SK-N-SH (cell line): ENCODE data around the gene NOP9. TPM values are rescaled to one million over a fixed set of nuclear protein-coding genes. Genes with fewer than 3 reads are reported as not detected.

Experiments used
- CTCF ChIA-PET: fragments of 300-600, 350-600 bp; formaldehyde crosslinking; extraction: SDS; loops from one replicate; lab custom pipeline; 2021; lab: Yijun Ruan, JAX
- POLR2A ChIA-PET: fragments of 350-600 bp; sonication (Branson Sonifier 250); formaldehyde crosslinking; extraction: SDS; loops from one replicate; lab custom pipeline; 2020; ENCODE audit warnings: antibody characterized with exemption, inconsistent platforms; lab: Yijun Ruan, JAX
- DNase-seq: peaks from one replicate; pipeline ENCODE4 v3.0.0; 2012
- H2AFZ ChIP-seq: fragments of 200-600 bp; sonication (generic); 2 replicates; pipeline ENCODE4 v1.8.1; 2016; ENCODE audit warnings: antibody characterized with exemption, mild to moderate bottlenecking, low read depth
- H3F3A ChIP-seq: fragments of 200-600 bp; sonication (generic); replicated peaks from 2 replicates; pipeline ENCODE3; 2016; ENCODE audit warnings: antibody characterized with exemption, mild to moderate bottlenecking; ENCODE audit not compliant: insufficient read depth
- H3K27ac ChIP-seq, 2 experiments: fragments of 200-500 bp in 1 of 2; fragments of 200-600 bp in 1 of 2; sonication (Bioruptor generic) in 1 of 2; sonication (generic), shearing (Covaris generic) in 1 of 2; 2 replicates each; pipeline versions ENCODE4 v1.5.1 to v1.6.1; 2014 to 2016; ENCODE audit warnings: low read depth in 2 of 2, inconsistent platforms in 1 of 2, low read length in 1 of 2, mild to moderate bottlenecking in 1 of 2, mixed read lengths in 1 of 2
- H3K27me3 ChIP-seq: fragments of 200-600 bp; sonication (generic), shearing (Covaris generic); 2 replicates; pipeline ENCODE4 v1.6.1; 2016; ENCODE audit warnings: mixed run types; ENCODE audit not compliant: insufficient read depth
- H3K36me3 ChIP-seq, 2 experiments: fragments of 200-500 bp in 1 of 2; fragments of 200-600 bp in 1 of 2; sonication (Bioruptor generic) in 1 of 2; sonication (generic) in 1 of 2; replicated peaks in 1 of 2; 2 replicates each; pipeline versions ENCODE3 to v1.5.1; 2014 to 2016; ENCODE audit warnings: low read length in 1 of 2, mild to moderate bottlenecking in 1 of 2; ENCODE audit not compliant: insufficient read depth in 2 of 2, control insufficient read depth in 1 of 2
- H3K4me1 ChIP-seq, 2 experiments: fragments of 200-500 bp in 1 of 2; fragments of 200-600 bp in 1 of 2; sonication (Bioruptor generic) in 1 of 2; sonication (generic), shearing (Covaris generic) in 1 of 2; 2 replicates each; pipeline versions ENCODE4 v1.5.1 to v1.6.1; 2014 to 2016; ENCODE audit warnings: low read depth in 1 of 2, low read length in 1 of 2, mixed run types in 1 of 2; ENCODE audit not compliant: insufficient read depth in 2 of 2, control insufficient read depth in 1 of 2
- H3K4me2 ChIP-seq: fragments of 200-600 bp; sonication (generic), shearing (Covaris generic); 2 replicates; pipeline ENCODE4 v1.6.1; 2017; ENCODE audit warnings: mixed run types
- H3K4me3 ChIP-seq, 2 experiments: fragments of 200-500 bp in 1 of 2; fragments of 200-600 bp in 1 of 2; sonication (Bioruptor generic) in 1 of 2; sonication (generic), shearing (Covaris generic) in 1 of 2; 2 replicates each; pipeline versions ENCODE4 v1.5.1 to v1.8.1; 2014 to 2016; ENCODE audit warnings: low read depth in 2 of 2, inconsistent platforms in 1 of 2, low read length in 1 of 2, mild to moderate bottlenecking in 1 of 2, mixed read lengths in 1 of 2, moderate library complexity in 1 of 2
- H3K79me2 ChIP-seq: fragments of 200-600 bp; sonication (generic); 2 replicates; pipeline ENCODE4 v1.8.1; 2017; ENCODE audit warnings: mild to moderate bottlenecking; ENCODE audit not compliant: insufficient read depth
- H3K9ac ChIP-seq: fragments of 200-600 bp; sonication (generic); 2 replicates; pipeline ENCODE4 v1.6.1; 2017; ENCODE audit warnings: mixed run types
- H3K9me2 ChIP-seq: fragments of 200-600 bp; sonication (generic); 2 replicates; pipeline ENCODE4 v1.6.1; 2017; ENCODE audit warnings: mixed run types
- H3K9me3 ChIP-seq: fragments of 200-600 bp; sonication (generic); 2 replicates; pipeline ENCODE4 v1.6.1; 2017; ENCODE audit warnings: mixed run types, mild to moderate bottlenecking, moderate library complexity
- H4K20me1 ChIP-seq: fragments of 200-600 bp; sonication (generic); 2 replicates; pipeline ENCODE4 v1.6.1; 2017; ENCODE audit warnings: mild to moderate bottlenecking, mixed run types; ENCODE audit not compliant: insufficient read depth
- CHD2 ChIP-seq: fragments of 150-350 bp; IDR thresholded peaks from 2 replicates; pipeline ENCODE4 v1.6.1; 2018; ENCODE audit warnings: low read length; ENCODE audit not compliant: partially characterized antibody
- FOSL2 ChIP-seq: IDR thresholded peaks from 2 replicates; pipeline ENCODE4 v1.4.0; 2012; ENCODE audit warnings: low read depth, mild to moderate bottlenecking, moderate library complexity, borderline replicate concordance
- MAX ChIP-seq: IDR thresholded peaks from 2 replicates; pipeline ENCODE4 v1.4.0; 2012; ENCODE audit warnings: low read depth
- NRF1 ChIP-seq: IDR thresholded peaks from 2 replicates; pipeline ENCODE4 v1.6.1; 2012; ENCODE audit warnings: low read depth, mild to moderate bottlenecking, low read length
- POLR2AphosphoS5 ChIP-seq: IDR thresholded peaks from 2 replicates; pipeline ENCODE4 v1.6.1; 2012; ENCODE audit warnings: low read depth, low read length
- REST ChIP-seq: IDR thresholded peaks from 2 replicates; pipeline ENCODE4 v1.6.1; 2012; ENCODE audit warnings: mild to moderate bottlenecking, low read depth, low read length, moderate library complexity
- WGBS: methylation state at CpG from one replicate; pipeline ENCODE4 v1.1.6; 2017; ENCODE audit warnings: low lambda C conversion rate; 5-methylcytosine and 5-hydroxymethylcytosine counted together
- polyA plus RNA-seq, 3 experiments: library from polyadenylated mRNA; depleted of rRNA; stranded (reverse); fragments of >200 nt; gene quantifications; 2 replicates each; pipeline ENCODE4 v1.2.3, GENCODE V29; 2012

The NOP9 gene
- polyA plus RNA-seq, 1 of the 3 experiments (the other 2 are of a cell fraction), result 11.9 TPM

GRCh38 chr14:24271834-24272263 is 27.8 kb upstream of the NOP9 start:
- DNase-seq, result no peak
- Histone ChIP-seq H3K4me1 (peaks cover 6 to 10% of the 10 kb centered on the region in 2 experiments; a peak in 2 of 4 replicates), H3K9ac (peak overlapping the region; percentile 97), H3K36me3 (peaks cover 0 to 17% of the 10 kb centered on the region in 2 experiments), H4K20me1 (no peaks in the 10 kb centered on the region), H3K9me3 (no peaks in the 10 kb centered on the region), H3K27ac (peak overlapping the region in 1 of 2 experiments; percentile 26; a peak in 1 of 4 replicates), H3K4me2 (peak overlapping the region; percentile 88), H2AFZ (peak overlapping the region; percentile 96), H3K27me3 (no peaks in the 10 kb centered on the region), H3K4me3 (peak overlapping the region; percentile 82 to 83), H3F3A (no peaks in the 10 kb centered on the region), H3K79me2 (no peaks in the 10 kb centered on the region; the same call in 1 of the 2 replicates), H3K9me2 (no peaks in the 10 kb centered on the region)
- POLR2A ChIA-PET, result interaction anchor here (0.6 to 1.7 kb wide), 12 partner anchors 9 to 1200 kb away, joined by 3 to 23 read pairs (median 4); partner anchors contain the start of genes CHMP4A, DHRS1, NOP9 and TINF2
- CTCF ChIA-PET, result interaction anchor here (0.5 to 4.9 kb wide), 10 partner anchors 10 to 57 kb away, joined by 3 to 37 read pairs (median 4); partner anchors contain the start of genes CIDEB and TINF2
- WGBS, result 1% methylated on average over 3 of the region's 3 CpGs
- TF ChIP-seq MAX, result no peak
- TF ChIP-seq NRF1, result no peak
- no peak for TF ChIP-seq POLR2AphosphoS5
- TF ChIP-seq FOSL2, result no peak

- DNase-seq, result no peak
- Histone ChIP-seq H3K27me3 (no peaks in the 10 kb centered on the region), H2AFZ (no peak overlapping the region), H3F3A (no peaks in the 10 kb centered on the region), H3K9me2 (no peaks in the 10 kb centered on the region), H3K4me3 (no peak overlapping the region), H4K20me1 (no peaks in the 10 kb centered on the region), H3K27ac (no peak overlapping the region), H3K4me2 (no peak overlapping the region), H3K36me3 (peaks cover 0 to 15% of the 10 kb centered on the region in 2 experiments), H3K9me3 (no peaks in the 10 kb centered on the region), H3K9ac (no peak overlapping the region), H3K79me2 (no peaks in the 10 kb centered on the region; the same call in 1 of the 2 replicates), H3K4me1 (peaks cover 6 to 10% of the 10 kb centered on the region in 2 experiments; a peak in 2 of 4 replicates)
- ChIA-PET CTCF (interaction anchor here (0.7 to 4.9 kb wide), 4 partner anchors 11 to 50 kb away, joined by 4 to 37 read pairs (median 13); partner anchors contain the start of gene TINF2), POLR2A (interaction anchor here (0.6 kb wide), 1 partner anchor 1201 kb away, joined by 3 read pairs; no protein-coding TSS in a partner anchor)
- TF ChIP-seq CHD2 (no peak), REST (no peak)
- 79% methylated on average over 2 of the region's 2 CpGs for WGBS
Observed at GRCh38 chr14:24272467-24272866, 27.2 kb upstream of the NOP9 start.
